ENCODE data around the gene NWD2. TPM values are rescaled to one million over a fixed set of nuclear protein-coding genes. Genes with fewer than 3 reads are reported as not detected.

NWD2 gene
- total and polyA plus RNA-seq, 3 donors from 2014 or later = 0.12 to 0.63 (median 0.50) TPM

DNA sequence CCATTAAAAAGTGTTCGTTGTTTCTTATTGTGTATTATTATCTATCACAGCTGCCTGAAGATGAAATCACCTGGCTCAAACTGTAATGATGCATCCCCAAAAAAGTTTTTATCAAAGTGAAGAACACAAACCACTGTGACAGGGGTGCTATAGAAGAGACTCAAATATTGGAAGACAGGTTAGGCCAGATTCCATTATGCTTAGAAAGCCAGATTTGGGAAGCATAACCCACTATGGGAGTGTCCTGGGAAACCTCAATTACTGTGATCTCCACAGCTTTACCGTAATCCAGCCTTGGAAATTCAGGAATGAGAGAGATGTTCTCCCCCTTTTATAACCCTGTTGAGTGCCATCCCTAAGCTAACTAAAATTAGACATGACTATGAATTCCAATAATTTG lies 114.2 kb downstream of the NWD2 start:
- Histone ChIP-seq H3K9me3 (no peaks in the 10 kb centered on the region), H3K4me3 (no peak overlapping the region), H3K4me1 (no peaks in the 10 kb centered on the region), H3K27me3 (no peaks in the 10 kb centered on the region), H3K36me3 (ENCODE audit: low read depth, missing control alignments) (no peaks in the 10 kb centered on the region), H3K27ac (no peak overlapping the region)
- intact Hi-C loops (cut with DNase I; ENCODE audit: low total_unique reads) = no loop called here
- WGBS, 2 donors = 74 to 96% methylated on average over 2 of the region's 2 CpGs
- TF ChIP-seq POLR2A (IDR thresholded peaks at IDR 0.05) = no peak
- TF ChIP-seq, protein P1, sequence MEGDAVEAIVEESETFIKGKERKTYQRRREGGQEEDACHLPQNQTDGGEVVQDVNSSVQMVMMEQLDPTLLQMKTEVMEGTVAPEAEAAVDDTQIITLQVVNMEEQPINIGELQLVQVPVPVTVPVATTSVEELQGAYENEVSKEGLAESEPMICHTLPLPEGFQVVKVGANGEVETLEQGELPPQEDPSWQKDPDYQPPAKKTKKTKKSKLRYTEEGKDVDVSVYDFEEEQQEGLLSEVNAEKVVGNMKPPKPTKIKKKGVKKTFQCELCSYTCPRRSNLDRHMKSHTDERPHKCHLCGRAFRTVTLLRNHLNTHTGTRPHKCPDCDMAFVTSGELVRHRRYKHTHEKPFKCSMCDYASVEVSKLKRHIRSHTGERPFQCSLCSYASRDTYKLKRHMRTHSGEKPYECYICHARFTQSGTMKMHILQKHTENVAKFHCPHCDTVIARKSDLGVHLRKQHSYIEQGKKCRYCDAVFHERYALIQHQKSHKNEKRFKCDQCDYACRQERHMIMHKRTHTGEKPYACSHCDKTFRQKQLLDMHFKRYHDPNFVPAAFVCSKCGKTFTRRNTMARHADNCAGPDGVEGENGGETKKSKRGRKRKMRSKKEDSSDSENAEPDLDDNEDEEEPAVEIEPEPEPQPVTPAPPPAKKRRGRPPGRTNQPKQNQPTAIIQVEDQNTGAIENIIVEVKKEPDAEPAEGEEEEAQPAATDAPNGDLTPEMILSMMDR (IDR thresholded peaks at IDR 0.05) = no peak
- DNase-seq = no peak

DNA sequence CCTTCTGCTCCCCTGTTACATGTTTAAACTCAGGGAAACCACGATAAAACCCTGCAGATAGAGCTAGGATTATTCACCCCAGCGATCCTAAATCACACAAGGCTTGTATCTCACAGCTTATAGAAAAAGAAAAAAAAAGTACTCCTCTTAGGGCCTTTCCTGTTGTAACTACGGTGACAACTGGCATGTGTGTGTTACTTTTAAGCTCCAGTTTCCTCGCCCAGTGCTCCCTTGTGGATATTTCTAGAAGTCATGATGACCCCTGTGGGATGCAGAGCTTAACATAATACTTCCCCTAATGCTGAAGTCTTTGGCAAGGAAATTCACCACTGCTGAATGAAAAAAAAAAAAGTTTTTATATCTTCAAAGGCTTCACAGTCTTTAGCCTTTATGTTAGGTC lies 114.7 kb downstream of the NWD2 start:
- Histone ChIP-seq H3K4me3 (no peak overlapping the region), H3K9me3 (no peaks in the 10 kb centered on the region), H3K27ac (no peak overlapping the region), H3K36me3 (ENCODE audit: low read depth, missing control alignments) (no peaks in the 10 kb centered on the region), H3K4me1 (no peaks in the 10 kb centered on the region), H3K27me3 (no peaks in the 10 kb centered on the region)
- WGBS, 2 donors = 53 to 63% methylated on average over 4 of the region's 4 CpGs
- intact Hi-C loops (cut with DNase I; ENCODE audit: low total_unique reads) = no loop called here
- no peak for TF ChIP-seq POLR2A (IDR thresholded peaks at IDR 0.05)
- TF ChIP-seq, protein P1 (IDR thresholded peaks at IDR 0.05) = no peak
- DNase-seq = no peak

DNA sequence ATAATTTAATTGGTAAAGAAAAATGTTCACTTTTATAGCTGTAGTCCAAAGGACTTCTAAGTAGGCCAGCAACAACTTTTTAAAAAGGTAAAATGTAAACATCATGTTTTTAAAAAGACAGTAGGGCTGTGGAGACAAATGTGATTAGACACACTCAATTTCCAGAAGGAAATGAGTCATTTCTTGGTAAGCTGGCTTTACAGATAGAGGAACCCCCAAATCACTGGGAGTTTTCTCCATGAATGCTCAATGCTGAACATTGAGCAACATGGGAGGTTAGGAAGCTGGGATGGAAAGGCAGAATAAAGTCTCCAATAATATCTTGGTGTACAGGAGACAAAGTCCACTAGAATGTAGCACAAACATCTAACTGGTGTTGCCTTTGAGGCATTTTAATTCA lies 121.3 kb downstream of the NWD2 start:
- Histone ChIP-seq H3K4me3 (no peak overlapping the region), H3K27ac (no peak overlapping the region), H3K9me3 (no peaks in the 10 kb centered on the region), H3K36me3 (ENCODE audit: low read depth, missing control alignments) (no peaks in the 10 kb centered on the region), H3K27me3 (no peaks in the 10 kb centered on the region), H3K4me1 (no peaks in the 10 kb centered on the region)
- no peak for DNase-seq
- TF ChIP-seq POLR2A (IDR thresholded peaks at IDR 0.05) = no peak
- TF ChIP-seq, protein P1 (IDR thresholded peaks at IDR 0.05) = no peak
- intact Hi-C loops (cut with DNase I; ENCODE audit: low total_unique reads) = no loop called here

DNA sequence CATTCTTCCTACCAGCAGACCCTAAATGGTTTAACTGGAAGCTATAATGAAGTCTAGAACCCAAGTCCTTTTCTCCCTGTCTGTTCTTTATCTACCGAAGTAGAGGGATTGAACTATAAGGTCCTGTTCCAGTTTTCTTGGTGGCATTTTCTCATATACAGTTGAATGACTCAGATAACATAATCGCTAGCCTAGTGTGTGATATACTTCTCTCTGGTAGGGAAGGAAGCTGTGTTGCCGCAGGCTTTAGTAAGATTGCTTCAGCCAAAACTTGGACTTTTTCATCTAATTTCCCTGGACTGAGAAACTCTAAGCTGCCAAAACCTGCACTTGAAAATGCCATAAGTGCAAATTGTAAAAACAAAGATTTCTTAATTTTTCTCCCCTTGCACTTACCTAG lies 123.4 kb downstream of the NWD2 start:
- H3K27me3 ChIP-seq = no peaks in the 10 kb centered on the region
- intact Hi-C loops (cut with DNase I; ENCODE audit: low total_unique reads) = no loop called here
- no peak overlapping the region for H3K4me3 ChIP-seq
- 92% methylated on average over 3 of the region's 3 CpGs for WGBS, 2 donors
- no peak overlapping the region for H3K27ac ChIP-seq
- H3K36me3 ChIP-seq (ENCODE audit: low read depth, missing control alignments) = no peaks in the 10 kb centered on the region
- H3K4me1 ChIP-seq = no peaks in the 10 kb centered on the region
- H3K9me3 ChIP-seq = no peaks in the 10 kb centered on the region
- DNase-seq = no peak
- no peak for TF ChIP-seq POLR2A (IDR thresholded peaks at IDR 0.05)
- TF ChIP-seq, protein P1 (IDR thresholded peaks at IDR 0.05) = no peak

DNA sequence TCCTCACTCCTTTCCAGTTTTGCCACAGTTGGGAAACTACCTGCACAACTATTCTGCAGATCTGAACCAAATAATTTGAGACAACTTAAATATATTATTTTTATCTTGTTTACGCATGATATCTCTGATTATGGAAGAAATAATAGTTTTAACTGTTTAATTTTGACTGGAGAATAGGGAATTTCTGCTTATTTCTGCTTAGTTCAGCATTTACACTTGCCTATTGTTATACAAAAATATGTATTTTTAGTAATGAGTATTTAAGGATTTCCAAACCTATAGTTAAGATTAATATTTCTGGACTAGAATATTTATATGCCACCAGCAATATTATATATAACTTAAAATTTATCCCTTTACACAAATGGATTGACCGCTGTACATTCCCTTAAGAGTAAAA lies 125.5 kb downstream of the NWD2 start:
- H3K27me3 ChIP-seq = no peaks in the 10 kb centered on the region
- WGBS, 2 donors = 96% methylated on average over 2 of the region's 2 CpGs
- DNase-seq = no peak
- no peaks in the 10 kb centered on the region for H3K36me3 ChIP-seq (ENCODE audit: low read depth, missing control alignments)
- TF ChIP-seq, protein P1 (IDR thresholded peaks at IDR 0.05) = no peak
- TF ChIP-seq POLR2A (IDR thresholded peaks at IDR 0.05) = no peak
- H3K4me3 ChIP-seq = no peak overlapping the region
- no peaks in the 10 kb centered on the region for H3K9me3 ChIP-seq
- no peaks in the 10 kb centered on the region for H3K4me1 ChIP-seq
- intact Hi-C loops (cut with DNase I; ENCODE audit: low total_unique reads) = no loop called here
- no peak overlapping the region for H3K27ac ChIP-seq

All from testis (tissue), 3 donors.